Spleen (tissue), 11 donors: Measurements from ENCODE around the gene PAX5. TPM values are rescaled to one million over a fixed set of nuclear protein-coding genes. Genes with fewer than 3 reads are reported as not detected.

ENCODE experiments used
- DNase-seq: peaks from one replicate; pipeline ENCODE4 v3.0.0-alpha.2; 2020
- H3K27ac ChIP-seq, 8 donors: fragments of 200-600 bp; sonication (generic) in 7 of 8; 1 replicate in 4 of 8; 2 replicates in 4 of 8; pipeline versions ENCODE4 v1.5.0 to v1.8.0; 2016 to 2021; ENCODE audit warnings: inconsistent platforms in 4 of 8, mild to moderate bottlenecking in 4 of 8, moderate library complexity in 1 of 8
- H3K27me3 ChIP-seq, 7 donors: fragments of 200-600 bp; sonication (generic) in 6 of 7; replicated peaks in 1 of 7; 1 replicate in 4 of 7; 2 replicates in 3 of 7; pipeline versions ENCODE4 v1.5.0 to v1.8.0; 2016 to 2021; ENCODE audit warnings: inconsistent platforms in 3 of 7, mild to moderate bottlenecking in 1 of 7
- H3K36me3 ChIP-seq, 6 donors: fragments of 200-600 bp; sonication (generic) in 5 of 6; 1 replicate in 4 of 6; 2 replicates in 2 of 6; pipeline versions ENCODE4 v1.5.0 to v1.8.0; 2016 to 2021; ENCODE audit warnings: inconsistent platforms in 2 of 6
- H3K4me1 ChIP-seq, 6 donors: fragments of 200-600 bp; sonication (generic) in 5 of 6; 1 replicate in 3 of 6; 2 replicates in 3 of 6; pipeline versions ENCODE4 v1.5.0 to v1.8.0; 2016 to 2021; ENCODE audit warnings: inconsistent platforms in 3 of 6
- H3K4me3 ChIP-seq, 8 donors: fragments of 200-600 bp; sonication (generic) in 7 of 8; 1 replicate in 4 of 8; 2 replicates in 4 of 8; pipeline versions ENCODE4 v1.5.0 to v1.8.0; 2016 to 2021; ENCODE audit warnings: inconsistent platforms in 4 of 8, mild to moderate bottlenecking in 4 of 8, moderate library complexity in 2 of 8
- H3K9me3 ChIP-seq, 8 donors: fragments of 200-600 bp; sonication (generic) in 7 of 8; 1 replicate in 4 of 8; 2 replicates in 4 of 8; pipeline versions ENCODE4 v1.5.0 to v1.8.0; 2016 to 2021; ENCODE audit warnings: inconsistent platforms in 4 of 8
- CTCF ChIP-seq, 11 experiments: fragments of 200-600 bp in 7 of 11; fragments of 450-650 bp in 4 of 11; sonication (generic) in 4 of 11; IDR thresholded peaks in 8 of 11; conservative IDR thresholded peaks in 3 of 11; 1 replicate in 7 of 11; 2 replicates in 4 of 11; pipeline versions ENCODE4 v1.4.0 to v1.8.0; 2016 to 2021; ENCODE audit warnings: antibody characterized with exemption in 11 of 11, inconsistent platforms in 4 of 11, mild to moderate bottlenecking in 1 of 11
- POLR2A ChIP-seq, 3 donors: fragments of 450-650 bp; IDR thresholded peaks; one replicate each; pipeline ENCODE4 v1.5.1; 2017; ENCODE audit warnings: antibody characterized with exemption in 3 of 3, mild to moderate bottlenecking in 1 of 3
- POLR2AphosphoS5 ChIP-seq, 3 donors: sonication (generic); formaldehyde crosslinking; IDR thresholded peaks; one replicate each; pipeline ENCODE4 v1.5.1; 2017; ENCODE audit warnings: antibody characterized with exemption in 3 of 3
- WGBS, 5 donors: extraction: QIAGEN DNeasy Blood & Tissue Kit in 3 of 5; methylation state at CpG; one replicate each; pipeline versions ENCODE4 v1.1.5 to v1.1.7; 2013 to 2018; 5-methylcytosine and 5-hydroxymethylcytosine counted together
- intact Hi-C: fragments of 100-400 bp; cut with DNase I; formaldehyde crosslinking; loops from one replicate; pipeline ENCODE4 v1.15.0; 2023; ENCODE audit warnings: low total_unique reads
- polyA plus RNA-seq, 3 donors: library from polyadenylated mRNA; stranded (reverse); fragments of 200-250 nt; gene quantifications; one replicate each; pipeline ENCODE4 v1.2.1, GENCODE V29; 2013
- total RNA-seq, 7 donors: library from RNA; depleted of rRNA in 3 of 7; stranded (reverse); fragments of >200 nt in 3 of 7; fragmentation: NEBNext Ultra II Directional in 4 of 7; extraction: Animal tissue kit (Norgen Biotek cat#: 25700) in 4 of 7; gene quantifications; one replicate each; pipeline versions ENCODE4 v1.1.0 to v1.2.1, GENCODE V29; 2016 to 2021
- donor health status: healthy with polysubstance abuse.
- donor health status: DM: no; HTN: no; CAD: no; lungs with moderate emphysema.
- donor health status: DM: no; HTN: no; CAD: no.
- donor health status: Bipolar disorder and iron deficiency.
- donor health status: healthy.
- donor health status: DM: no; HTN: no; CAD: no.
- donor health status: DM: yes; HTN: yes; CAD: no.

Gene PAX5
- total and polyA plus RNA-seq, 10 donors, result 15.9 to 120 (median 53.0) TPM

GRCh38 chr9:36897478-36897877 is 136.6 kb downstream of the PAX5 start:
- no peak overlapping the region for H3K4me3 ChIP-seq
- intact Hi-C loops, result no loop called here
- peaks cover 0 to 8% (median 0%) of the 10 kb centered on the region in 7 donors for H3K27me3 ChIP-seq
- TF ChIP-seq POLR2AphosphoS5 (IDR thresholded peaks at IDR 0.05) (no peak), POLR2A (IDR thresholded peaks at IDR 0.05) (no peak), CTCF (IDR thresholded peaks at IDR 0.05 in 8 of 11, conservative IDR thresholded peaks at IDR 0.05 in 3 of 11) (no peak)
- peaks cover 0 to 3% (median 0%) of the 10 kb centered on the region in 6 donors for H3K4me1 ChIP-seq
- H3K9me3 ChIP-seq, result no peaks in the 10 kb centered on the region
- no peak overlapping the region for H3K27ac ChIP-seq
- H3K36me3 ChIP-seq, result peaks cover 0 to 84% (median 0%) of the 10 kb centered on the region in 6 donors
- WGBS, 5 donors, result 29 to 73% (median 34%) methylated on average over 2 of the region's 2 CpGs
- DNase-seq, result no peak

GRCh38 chr9:36897019-36897418 is 137.0 kb downstream of the PAX5 start:
- intact Hi-C loops, result no loop called here

GRCh38 chr9:36896296-36896695 is 137.8 kb downstream of the PAX5 start:
- Histone ChIP-seq H3K27ac (no peak overlapping the region), H3K4me1 (no peaks in the 10 kb centered on the region), H3K4me3 (no peak overlapping the region), H3K9me3 (no peaks in the 10 kb centered on the region), H3K36me3 (peaks cover 0 to 72% (median 0%) of the 10 kb centered on the region in 6 donors), H3K27me3 (peaks cover 0 to 8% (median 0%) of the 10 kb centered on the region in 7 donors)
- TF ChIP-seq POLR2A (IDR thresholded peaks at IDR 0.05) (no peak), CTCF (IDR thresholded peaks at IDR 0.05 in 8 of 11, conservative IDR thresholded peaks at IDR 0.05 in 3 of 11) (no peak), POLR2AphosphoS5 (IDR thresholded peaks at IDR 0.05) (no peak)
- intact Hi-C loops, result no loop called here
- no peak for DNase-seq
- 85 to 94% (median 89%) methylated on average over 6 of the region's 6 CpGs for WGBS, 5 donors

More at GRCh38 chr9:36897019-36897418, 137.0 kb downstream of the PAX5 start:
- H3K27me3 ChIP-seq, result peaks cover 0 to 8% (median 0%) of the 10 kb centered on the region in 7 donors
- peaks cover 0 to 3% (median 0%) of the 10 kb centered on the region in 6 donors for H3K4me1 ChIP-seq
- no peaks in the 10 kb centered on the region for H3K9me3 ChIP-seq
- H3K27ac ChIP-seq, result no peak overlapping the region
- peaks cover 0 to 79% (median 0%) of the 10 kb centered on the region in 6 donors for H3K36me3 ChIP-seq
- 75 to 81% (median 76%) methylated on average over 3 to 10 of the region's 10 CpGs for WGBS, 5 donors
- H3K4me3 ChIP-seq, result no peak overlapping the region
- no peak for TF ChIP-seq POLR2AphosphoS5 (IDR thresholded peaks at IDR 0.05)
- no peak for TF ChIP-seq CTCF (IDR thresholded peaks at IDR 0.05 in 8 of 11, conservative IDR thresholded peaks at IDR 0.05 in 3 of 11)
- TF ChIP-seq POLR2A (IDR thresholded peaks at IDR 0.05), result no peak
- DNase-seq, result no peak

GRCh38 chr9:36895744-36896260 is 138.3 kb downstream of the PAX5 start:
- peaks cover 0 to 67% (median 0%) of the 10 kb centered on the region in 6 donors for H3K36me3 ChIP-seq
- H3K9me3 ChIP-seq, result no peaks in the 10 kb centered on the region

More at GRCh38 chr9:36895744-36896260, 138.3 kb downstream of the PAX5 start:
- TF ChIP-seq CTCF (IDR thresholded peaks at IDR 0.05 in 8 of 11, conservative IDR thresholded peaks at IDR 0.05 in 3 of 11), result no peak
- TF ChIP-seq POLR2A (IDR thresholded peaks at IDR 0.05), result no peak
- no peak for TF ChIP-seq POLR2AphosphoS5 (IDR thresholded peaks at IDR 0.05)
- Histone ChIP-seq H3K4me3 (no peak overlapping the region), H3K4me1 (no peaks in the 10 kb centered on the region), H3K27me3 (peaks cover 0 to 8% (median 0%) of the 10 kb centered on the region in 7 donors), H3K27ac (no peak overlapping the region)
- no peak for DNase-seq
- 60 to 86% (median 70%) methylated on average over 5 of the region's 5 CpGs for WGBS, 5 donors
- intact Hi-C loops, result no loop called here
